NCI-H2029 (cell line): Measurements from ENCODE around the gene FXYD6.
A peak's percentile ranks its signal among the peaks of the same experiment; 100 is the strongest.

Experiments used
- DNase-seq: peaks from one replicate; lab custom pipeline; 2025; lab: John Stamatoyannopoulos, UW

Gene FXYD6

DNA sequence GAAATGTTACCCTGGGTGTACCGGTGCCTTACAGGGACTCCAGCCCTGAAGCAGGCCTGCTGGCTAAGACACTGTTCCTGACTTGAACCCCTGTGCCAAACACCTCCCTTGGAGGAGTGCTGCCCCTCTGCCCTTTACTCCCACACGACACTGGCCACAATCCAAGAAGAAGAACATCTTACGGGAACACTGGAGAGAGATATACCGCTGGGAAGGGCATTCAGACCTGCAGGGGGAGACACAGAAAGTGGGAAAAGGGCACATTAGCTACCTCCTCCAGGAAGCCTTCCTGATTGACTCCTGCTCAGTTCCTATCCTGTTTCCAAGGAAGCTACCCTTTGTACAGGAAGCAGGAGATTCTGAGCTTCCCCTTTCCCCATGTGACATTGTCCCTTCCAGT lies 34.1 kb upstream of the FXYD6 start:
- DNase-seq = no peak

DNA sequence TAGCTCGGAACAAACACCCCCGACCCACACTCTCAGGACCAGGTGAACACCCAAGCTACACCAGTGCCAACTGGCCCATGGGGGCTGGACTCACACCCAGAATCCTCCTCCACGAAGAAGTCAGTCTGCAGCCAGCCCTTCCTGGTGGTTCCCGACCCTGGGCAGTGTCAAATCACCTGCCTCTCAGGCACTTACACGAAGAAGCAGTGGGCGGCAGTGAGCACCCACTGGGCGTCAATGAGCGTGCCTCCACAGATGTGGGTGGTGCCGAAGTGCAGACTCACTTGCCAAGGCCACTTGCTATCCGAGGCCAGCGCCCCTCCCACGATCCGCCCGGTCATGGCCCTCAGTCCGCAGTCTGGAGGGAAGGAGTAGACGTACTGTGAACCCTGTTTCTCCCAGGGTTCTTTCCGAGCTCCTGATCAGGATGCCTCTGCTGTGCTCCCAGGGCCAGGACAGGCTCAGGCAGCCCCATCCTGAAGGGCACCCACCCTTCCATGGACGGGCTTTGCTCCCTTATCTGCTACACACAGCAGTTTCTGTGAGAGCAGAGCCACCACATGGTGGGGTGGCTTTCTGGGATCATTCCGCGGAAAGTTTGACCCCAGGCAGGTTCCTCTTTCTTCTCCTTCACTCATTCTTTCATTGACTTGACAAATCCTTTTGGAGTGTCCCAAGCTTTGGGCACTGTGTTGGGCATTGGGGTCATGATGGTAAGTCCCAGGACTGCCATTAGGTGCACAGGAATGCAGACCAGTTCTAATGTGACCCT lies 33.3 kb upstream of the FXYD6 start:
- DNase-seq = no peak

DNA sequence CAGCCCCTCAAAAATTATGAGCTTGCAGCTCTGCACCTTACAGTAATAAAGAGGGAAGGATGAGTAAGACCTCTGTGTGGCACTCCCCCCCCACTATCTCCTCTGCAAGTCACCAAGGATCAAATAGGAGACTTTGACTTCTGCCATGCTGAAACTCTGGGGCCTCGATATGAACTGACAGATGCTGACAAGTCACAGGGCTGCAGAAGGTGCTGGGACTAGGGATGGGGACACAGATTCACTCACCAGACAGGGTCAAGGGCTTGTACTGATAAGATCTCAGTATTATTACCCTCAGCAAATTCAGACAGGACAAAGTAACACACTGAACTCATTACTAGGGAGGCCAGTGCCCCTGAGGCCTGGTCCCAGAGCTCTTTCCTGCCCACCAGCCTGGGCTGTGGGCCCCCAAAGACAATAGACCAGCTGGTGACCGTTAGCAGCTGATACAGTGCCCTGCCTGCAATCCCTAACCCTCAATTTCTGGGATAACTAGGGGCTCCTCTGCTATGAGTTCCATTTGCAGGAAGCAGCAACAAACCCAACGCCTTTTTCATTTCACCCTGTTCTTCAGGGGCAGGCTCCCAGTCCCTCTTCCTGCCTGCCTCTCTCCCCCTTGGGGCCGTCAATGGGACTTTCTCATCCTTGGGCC lies 32.6 kb upstream of the FXYD6 start:
- no peak for DNase-seq

DNA sequence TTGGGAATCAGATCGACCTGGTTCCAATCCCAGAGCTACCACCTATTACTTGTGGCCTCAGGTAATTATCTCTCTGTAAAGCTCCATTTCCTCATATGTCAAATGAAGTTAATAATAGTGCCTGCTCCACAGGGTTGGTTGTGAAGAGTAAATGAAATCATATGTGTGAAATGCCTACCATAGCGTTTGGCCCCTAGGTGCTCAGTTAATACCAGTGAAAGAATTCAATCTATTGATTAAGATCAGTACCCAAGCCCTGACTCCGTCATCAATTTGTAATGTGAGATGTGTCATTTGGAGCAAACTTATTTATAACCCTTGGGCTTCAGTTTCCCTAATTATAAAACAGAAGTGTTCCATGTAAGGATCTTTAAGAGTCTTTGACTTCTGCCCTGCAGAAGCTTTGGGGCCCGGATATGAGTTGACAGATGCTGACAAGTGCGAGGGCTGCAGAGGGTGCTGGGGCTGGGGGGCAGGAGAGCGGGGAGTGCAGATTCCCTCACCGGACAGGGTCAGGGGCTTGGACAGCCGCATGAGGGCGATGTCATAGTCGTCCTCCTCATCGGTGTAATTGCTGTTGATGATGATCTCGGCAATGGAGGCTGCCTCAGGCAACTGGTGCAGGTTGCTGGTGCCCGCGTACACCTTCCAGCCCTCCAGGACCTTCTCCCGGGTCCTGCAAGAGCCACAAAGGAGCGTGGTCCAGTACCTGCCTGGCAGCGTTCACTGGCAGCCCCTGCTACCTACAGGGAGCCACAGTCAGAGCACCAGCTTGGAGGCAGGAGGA lies 31.8 kb upstream of the FXYD6 start:
- DNase-seq = no peak

DNA sequence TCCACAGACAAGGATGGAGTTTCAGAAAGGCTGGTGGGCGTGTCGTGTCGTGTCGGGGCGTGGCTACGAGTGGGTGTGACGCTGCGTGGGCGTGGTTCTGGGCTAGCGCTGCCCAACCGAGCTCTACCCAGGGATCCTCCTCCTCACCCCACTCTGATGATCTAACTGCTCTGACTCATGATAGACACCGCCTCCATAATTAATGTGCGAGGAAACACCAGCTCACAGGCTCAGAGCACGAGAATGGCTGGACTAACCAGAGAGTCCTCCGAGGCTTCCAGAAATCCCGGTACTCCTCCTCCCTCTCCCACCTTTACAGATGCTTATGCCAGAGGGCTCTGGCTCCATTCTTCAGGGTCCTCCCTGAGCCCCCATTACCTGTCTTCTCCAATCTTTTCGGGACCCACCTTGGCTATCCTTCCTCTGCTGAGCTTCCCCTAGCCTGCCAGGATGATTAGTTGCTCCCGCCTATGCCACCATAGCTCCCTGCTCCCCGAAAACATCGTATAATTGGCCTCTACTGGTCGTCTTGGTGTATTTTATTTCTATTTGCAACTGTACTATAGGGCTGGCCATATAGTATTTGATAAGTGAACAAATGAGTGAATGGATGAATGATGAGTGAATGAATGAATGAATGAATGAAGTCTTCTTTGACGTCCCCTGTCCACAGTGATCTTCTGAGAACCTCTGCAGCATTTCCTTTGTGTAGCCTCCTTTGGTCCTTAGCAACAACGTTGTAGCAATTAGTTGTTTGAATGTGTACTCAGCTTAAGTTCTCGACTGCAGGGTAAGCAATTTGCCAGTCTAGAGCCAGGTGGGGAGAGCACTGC lies 31.0 kb upstream of the FXYD6 start:
- peak; percentile 94 for DNase-seq

DNA sequence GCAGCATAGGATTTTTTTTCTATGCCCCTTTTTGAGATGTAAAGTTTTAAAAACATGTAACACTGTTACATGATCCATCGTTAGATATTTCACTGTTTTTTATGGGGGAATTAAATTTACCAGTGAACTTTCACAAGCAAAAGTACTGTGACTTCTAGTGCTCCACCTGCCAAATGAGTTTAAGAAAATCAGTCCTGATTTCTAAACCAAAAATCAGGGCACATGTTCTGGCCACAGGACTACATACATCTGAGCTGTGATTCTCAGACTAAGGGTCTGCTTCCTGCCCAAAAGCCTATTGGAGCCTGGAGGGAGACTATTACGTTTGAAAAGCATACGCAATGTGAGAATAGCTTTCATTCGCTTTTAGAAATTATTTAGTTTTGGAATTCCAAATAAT lies 30.3 kb upstream of the FXYD6 start:
- no peak for DNase-seq

DNA sequence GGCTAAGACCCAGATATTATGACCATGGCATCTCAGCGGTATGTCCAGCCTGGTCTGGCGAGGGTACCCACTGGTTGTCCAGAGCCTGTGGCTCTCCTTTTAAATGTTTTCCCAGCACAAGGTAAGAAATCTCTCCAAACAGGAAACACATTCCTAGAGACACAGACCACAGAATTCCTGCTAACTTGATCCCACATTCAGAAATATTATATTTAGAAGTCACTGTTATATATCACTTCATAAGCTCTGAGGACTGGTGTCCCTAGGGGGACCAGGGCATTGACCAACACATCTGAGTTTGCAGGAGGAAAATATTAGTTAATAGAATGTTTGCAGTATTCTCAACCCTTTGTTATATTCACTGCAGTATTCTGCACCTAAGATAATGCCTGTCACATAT lies 29.7 kb upstream of the FXYD6 start:
- DNase-seq = no peak

DNA sequence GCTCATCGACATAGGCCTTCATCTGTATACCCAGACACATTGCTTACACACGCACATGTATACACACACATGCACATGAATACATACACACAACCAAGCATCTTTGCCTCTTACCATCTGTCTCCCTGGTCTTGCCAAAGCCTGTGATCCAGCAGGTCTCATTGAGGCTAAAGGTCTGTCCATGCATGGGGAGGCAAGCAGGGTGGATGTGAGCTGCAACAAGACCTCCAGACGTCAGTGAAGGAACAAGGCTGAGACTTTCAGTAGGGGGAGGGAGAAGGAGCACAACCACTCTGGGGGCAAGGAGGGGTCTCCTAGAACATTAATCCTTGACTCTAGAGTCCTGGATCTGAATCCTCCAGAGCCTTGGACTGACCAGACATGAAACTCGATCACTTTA lies 29.1 kb upstream of the FXYD6 start:
- DNase-seq = no peak

DNA sequence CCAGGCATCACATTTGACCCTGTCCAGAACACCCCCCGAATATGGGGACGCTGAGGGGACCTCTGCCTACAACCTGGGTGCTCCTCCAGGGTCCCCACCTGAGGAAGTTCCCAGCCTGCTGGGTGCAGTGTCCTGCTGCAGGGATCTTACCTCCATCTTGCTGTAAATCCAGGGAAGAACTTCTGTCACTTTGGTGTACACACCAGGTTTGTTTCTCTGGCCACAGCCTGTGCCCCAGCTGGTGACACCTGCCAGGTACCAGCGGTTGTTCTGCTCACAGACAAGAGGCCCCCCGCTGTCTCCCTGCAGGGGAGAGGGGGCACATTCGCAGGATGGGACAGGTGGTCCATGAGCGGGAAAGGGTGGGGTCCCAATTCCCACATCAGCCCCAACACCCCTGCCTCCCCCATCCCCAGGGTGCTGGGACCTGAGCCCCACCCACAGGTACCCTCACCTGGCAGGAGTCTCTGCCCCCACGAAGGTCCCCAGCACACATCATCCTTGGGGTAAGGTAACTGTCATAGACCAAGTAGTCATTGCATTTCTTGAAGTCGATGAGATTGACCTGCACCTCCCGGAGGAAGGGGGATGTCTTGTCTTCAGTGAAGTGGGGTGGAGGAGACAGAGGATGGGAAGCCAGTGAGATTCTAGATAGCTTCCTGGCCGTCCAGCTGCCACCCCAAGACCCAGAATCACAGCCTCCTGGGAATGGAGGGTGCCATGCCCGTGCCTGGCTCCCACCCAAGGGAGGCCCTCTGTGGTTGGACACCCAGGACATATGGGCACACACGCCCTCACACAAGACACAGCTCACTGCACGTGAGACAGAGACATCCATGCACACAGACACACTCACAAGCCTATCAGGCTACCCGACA lies 27.3 kb upstream of the FXYD6 start:
- DNase-seq = no peak

DNA sequence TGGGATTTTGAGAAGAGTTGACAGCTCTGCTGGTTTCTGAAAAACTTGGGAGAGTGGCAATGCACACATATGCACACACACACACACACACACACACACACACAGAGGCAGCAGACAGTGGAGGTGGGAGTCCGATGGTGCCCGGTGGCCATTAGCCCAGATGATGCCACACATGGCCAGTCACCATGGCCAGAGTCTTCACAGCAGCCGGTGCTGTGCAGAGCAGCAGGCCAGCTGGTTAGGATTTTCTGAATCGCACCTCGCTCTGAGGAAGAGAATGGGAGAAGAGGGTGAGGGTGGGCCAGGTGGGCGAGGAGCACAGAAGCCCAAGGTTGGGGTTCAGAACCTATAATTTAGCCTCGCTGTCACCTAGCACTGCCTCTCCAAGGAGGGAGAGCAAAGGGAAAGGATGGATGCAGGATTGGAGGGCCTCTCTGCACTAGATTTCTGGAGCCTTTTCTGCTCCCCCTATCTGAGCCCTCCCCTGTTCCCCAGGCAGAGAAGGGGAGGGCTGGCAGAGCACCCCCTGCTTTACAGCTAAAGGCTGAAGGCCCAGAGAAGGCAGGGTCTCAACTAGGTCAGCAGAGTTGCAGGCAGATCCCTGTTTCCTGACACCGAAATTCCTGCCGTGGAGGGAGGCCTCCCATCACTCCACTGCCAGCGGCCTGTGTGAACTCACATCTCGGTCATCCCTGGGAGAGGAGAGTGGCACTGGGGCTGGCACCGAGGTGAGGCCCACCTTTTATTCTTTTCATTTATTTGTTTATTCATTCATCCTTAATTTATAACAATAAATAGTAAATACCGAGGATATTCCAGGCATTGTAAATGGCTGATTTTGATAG lies 25.8 kb upstream of the FXYD6 start:
- no peak for DNase-seq

DNA sequence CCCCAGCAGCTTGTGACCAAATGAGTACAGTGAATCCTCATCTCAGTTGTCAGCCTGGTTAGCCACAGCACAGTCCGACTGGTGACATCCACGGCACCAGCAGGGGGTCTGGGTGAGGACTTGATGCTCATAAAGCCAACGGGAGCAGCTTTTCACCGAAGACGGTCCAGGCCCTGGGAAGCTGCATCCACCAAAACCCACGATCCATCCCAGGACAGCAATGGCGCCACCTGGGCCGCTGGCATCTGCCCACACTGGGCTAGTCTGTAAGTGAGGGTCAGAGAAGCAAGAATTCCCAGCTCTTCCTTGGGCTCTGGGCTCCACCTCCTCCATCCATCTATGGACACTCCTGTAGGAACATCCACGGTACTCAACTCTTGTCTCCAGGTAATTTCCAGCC lies 25.1 kb upstream of the FXYD6 start:
- DNase-seq = no peak

DNA sequence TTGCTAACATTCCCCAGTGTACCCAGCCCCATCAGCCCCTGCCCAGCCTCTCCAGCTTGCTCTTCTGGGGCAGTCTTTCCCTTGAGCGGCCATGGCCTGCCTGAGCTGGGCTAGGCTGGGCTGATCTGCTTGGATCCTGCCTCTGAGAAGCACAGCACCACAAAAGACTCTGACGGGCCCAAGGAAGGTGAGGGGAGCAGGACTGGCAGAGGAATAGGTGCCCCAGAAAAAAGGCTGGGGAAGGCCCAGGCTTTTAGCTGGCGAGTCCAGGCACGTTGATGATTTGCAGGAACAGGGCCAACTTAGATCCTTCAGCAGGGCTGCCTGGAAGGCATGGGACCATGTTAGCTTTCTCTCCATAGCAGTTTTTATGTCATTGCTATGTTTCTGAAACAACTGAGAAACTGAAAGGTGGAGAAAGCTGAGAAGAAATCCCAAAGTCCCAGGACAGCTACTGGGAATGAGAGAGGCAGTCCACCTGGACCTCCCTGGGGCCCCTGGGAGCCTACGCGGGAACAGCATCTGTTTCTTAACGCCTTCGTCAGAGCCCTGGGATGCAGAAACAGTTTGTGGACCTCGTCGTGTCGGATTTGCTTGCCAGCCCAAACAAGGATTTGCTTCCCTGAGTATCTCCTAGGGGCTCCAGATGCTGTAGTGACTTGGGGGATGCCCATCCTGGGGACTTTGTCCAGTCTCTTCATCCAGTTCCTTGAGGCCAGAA lies 24.4 kb upstream of the FXYD6 start:
- no peak for DNase-seq

DNA sequence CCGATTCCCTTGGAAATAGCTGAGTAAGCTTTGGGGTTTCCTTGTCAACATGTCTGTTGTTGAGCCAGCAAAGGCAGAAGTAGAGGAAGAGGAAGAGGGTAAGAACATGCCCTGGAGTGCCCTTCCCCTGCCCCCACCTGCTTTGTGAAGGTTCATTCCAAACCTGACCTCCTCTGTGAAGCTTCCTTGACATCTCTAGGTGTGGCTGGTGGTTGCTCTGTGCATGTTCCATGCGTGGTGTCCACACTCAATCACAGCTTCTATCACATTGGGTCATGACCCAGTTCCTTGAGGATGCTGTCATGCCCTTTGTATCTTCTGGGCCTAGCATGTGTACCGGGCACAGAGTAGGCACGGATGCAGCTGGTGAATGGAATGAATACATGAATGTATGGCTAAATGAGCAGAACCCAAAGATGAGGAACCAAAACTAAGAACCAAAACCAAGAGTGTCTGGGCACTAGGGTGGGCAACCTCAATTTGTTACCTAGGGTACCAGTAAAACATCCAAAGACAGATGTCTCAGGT lies 23.7 kb upstream of the FXYD6 start:
- DNase-seq = no peak

DNA sequence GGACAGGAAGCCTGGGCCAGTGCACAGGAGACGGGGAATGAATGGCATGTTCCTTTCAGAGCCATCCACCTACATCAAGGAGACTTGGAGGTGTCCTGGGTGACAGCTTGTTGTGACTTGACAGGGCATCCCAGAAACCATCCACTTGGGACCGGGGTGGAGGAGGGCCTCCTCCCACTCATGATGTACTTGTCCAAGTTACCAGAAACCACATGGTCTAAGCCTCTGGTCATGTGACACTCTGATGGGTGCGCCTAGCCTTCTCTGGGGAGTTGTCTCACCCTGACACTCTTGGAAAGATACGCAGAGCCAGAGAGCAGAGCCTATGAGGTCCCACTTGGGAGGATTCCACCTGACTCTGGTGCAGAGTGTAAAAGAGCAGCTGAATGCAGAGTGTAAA lies 21.6 kb upstream of the FXYD6 start:
- no peak for DNase-seq

DNA sequence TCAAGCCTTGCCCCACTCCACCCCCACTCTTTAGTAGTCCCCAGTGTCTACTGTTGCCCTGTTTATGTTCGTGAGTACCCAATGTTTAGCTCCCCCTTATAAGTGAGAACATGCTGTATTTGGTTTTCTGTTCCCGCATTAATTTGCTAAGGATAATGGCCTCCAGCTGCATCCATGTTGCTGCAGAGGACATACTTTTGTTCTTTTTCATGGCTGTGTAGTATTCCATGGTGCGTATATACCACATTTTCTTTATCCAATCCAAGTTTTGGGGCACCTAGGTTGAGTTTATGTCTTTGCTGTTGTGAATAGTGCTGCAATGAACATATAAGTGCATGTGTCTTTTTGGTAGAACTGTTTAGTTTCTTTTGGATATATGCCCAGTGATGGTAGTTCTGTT lies 16.2 kb upstream of the FXYD6 start:
- DNase-seq = no peak

DNA sequence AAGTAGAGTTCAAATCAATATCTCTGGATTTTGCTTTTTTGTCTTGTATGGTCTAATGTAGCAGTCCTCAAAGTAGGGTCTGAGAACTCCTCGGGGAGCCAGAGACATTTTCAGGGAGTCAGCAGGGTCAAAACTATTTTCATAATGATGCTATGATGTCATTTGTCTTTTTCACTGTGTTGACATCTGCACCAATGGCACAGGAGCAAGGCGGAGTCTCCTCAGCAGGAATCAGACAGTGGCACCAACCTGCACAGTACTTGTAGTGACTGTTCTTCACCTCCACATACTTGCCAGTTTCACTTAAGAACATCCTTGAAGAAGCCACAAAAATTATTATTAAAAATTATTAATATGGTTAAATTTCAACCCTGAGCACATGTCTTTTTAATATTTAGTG lies 14.9 kb upstream of the FXYD6 start:
- no peak for DNase-seq

DNA sequence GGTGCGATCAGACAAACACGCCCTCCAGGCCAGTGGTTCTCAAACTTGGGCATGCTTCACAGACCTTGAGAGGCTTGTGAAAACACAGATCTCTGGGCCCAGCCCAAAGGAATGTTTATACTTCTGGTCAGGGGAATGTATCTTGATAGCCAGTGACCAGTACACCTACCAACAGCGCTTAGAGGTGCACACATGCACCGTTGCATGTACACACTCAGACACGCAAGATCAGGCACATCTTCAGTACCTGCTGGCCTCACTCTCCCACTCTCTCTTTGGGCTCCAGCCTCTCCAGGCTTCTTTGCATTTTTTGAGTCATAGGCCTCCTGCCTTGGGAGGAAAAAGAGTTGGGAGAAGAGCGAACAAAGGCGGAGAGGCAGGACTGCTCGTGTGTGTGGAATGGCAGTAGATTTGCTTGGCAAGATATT lies 11.7 kb upstream of the FXYD6 start:
- no peak for DNase-seq

DNA sequence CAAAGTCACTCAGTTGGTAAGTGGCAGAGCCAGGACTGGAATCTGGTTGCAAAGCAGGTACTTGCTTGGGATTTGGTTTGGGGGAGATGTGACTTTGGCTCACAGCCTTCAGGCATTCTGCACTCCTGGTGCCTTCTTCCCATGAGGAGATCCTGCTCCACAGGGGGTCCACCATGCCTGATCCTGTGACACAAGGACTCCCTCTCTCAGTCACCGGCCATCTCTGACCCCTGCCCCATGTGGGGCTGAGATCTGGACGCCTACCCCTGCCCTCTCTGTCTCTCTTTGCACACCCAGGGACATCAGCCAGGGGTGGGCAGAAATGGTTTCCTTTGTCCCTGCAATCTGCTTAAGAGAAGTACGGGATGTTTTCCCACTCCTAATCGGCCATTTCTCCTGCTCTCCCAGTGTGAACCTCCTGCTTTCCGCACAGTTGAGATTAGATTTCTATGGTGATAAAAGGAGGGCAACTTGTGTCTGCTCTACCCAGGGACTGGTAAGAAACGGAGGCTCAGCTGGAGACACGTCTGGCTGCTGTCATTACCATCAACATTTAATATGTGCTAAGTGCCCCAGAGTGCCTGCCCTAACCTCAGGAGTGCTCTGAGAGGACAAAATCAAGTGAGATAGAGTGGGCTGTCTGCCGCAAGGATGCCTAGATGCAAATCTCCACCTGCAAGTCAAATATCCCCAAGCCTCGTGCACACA lies 11.1 kb upstream of the FXYD6 start:
- no peak for DNase-seq

DNA sequence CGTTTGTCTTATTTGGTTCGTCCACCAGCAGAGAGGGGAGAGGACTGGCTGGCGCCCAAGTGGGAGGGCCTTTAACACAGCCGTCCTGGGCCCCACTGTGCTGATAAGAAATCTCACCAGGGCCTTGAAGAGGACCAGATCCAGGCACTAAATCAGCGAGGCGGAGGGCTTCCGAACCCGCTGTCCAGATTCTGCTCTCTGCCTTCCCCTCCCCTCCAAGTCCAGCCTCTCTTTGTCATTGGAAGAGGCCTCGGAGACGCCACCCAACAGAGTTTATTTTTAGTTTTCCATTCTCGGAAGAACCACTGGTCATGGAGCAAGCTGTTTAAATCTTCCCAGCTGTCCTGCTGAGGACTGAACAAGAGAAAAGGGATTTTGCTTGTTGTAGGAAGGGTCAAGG lies 9.3 kb upstream of the FXYD6 start:
- no peak for DNase-seq
